BLaER1 (cell line): ENCODE measurements around the gene UPF2.

ENCODE experiments used
- H3K27ac ChIP-seq: shearing (Covaris generic); formaldehyde crosslinking; 2 replicates; pipeline ENCODE4 v1.8.1; 2022
- H3K27me3 ChIP-seq: shearing (Covaris generic); formaldehyde crosslinking; 2 replicates; pipeline ENCODE4 v1.8.1; 2022
- H3K36me3 ChIP-seq: shearing (Covaris generic); formaldehyde crosslinking; 2 replicates; pipeline ENCODE4 v1.8.1; 2022
- H3K4me1 ChIP-seq: shearing (Covaris generic); formaldehyde crosslinking; 2 replicates; pipeline ENCODE4 v1.8.1; 2022
- H3K4me2 ChIP-seq: shearing (Covaris generic); formaldehyde crosslinking; 2 replicates; pipeline ENCODE4 v1.8.1; 2022
- H3K4me3 ChIP-seq: shearing (Covaris generic); formaldehyde crosslinking; 2 replicates; pipeline ENCODE4 v1.8.1; 2022
- H3K9ac ChIP-seq: shearing (Covaris generic); formaldehyde crosslinking; 2 replicates; pipeline ENCODE4 v1.8.1; 2022
- H3K9me3 ChIP-seq: shearing (Covaris generic); formaldehyde crosslinking; 2 replicates; pipeline ENCODE4 v1.8.1; 2022
- H4K20me1 ChIP-seq: shearing (Covaris generic); formaldehyde crosslinking; 2 replicates; pipeline ENCODE4 v1.8.1; 2022
- Cebpa-rat ChIP-seq: shearing (Covaris generic); IDR thresholded peaks from 2 replicates; pipeline ENCODE4 v1.8.1; 2022

UPF2 gene

DNA sequence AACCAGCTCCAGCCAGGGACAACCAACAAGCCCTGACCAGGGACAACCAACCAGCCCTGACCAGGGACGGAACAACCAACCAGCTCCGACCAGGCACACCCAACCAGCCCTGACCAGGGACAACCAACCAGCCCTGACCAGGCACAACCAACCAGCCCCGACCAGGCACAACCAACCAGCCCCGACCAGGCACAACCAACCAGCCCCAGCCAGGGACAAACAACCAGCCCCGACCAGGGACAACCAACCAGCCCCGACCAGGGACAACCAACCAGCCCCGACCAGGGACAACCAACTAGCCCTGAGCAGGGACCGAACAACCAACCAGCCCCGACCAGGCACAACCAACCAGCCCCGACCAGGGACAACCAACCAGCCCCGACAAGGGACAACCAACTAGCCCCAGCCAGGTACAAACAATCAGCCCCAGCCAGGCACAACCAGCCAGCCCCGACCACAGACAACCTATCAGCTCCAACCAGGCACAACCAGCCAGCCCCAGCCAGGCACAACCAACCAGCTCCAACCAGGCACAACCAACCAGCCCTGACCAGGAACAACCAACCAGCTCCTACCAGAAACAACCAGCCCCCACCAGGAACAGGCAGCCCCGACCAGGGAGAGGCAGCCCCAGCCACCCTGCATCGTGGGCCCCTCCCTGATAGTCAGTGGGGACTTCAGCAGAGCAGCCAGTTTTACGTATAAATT, 163.1 kb downstream of the UPF2 start:
- Histone ChIP-seq H4K20me1 (no peaks in the 10 kb centered on the region), H3K9me3 (no peaks in the 10 kb centered on the region), H3K27ac (no peak overlapping the region), H3K36me3 (no peaks in the 10 kb centered on the region), H3K4me3 (no peak overlapping the region), H3K4me1 (peaks cover 77% of the 10 kb centered on the region), H3K4me2 (no peak overlapping the region), H3K9ac (no peak overlapping the region), H3K27me3 (no peaks in the 10 kb centered on the region)
- no peak for TF ChIP-seq Cebpa-rat

DNA sequence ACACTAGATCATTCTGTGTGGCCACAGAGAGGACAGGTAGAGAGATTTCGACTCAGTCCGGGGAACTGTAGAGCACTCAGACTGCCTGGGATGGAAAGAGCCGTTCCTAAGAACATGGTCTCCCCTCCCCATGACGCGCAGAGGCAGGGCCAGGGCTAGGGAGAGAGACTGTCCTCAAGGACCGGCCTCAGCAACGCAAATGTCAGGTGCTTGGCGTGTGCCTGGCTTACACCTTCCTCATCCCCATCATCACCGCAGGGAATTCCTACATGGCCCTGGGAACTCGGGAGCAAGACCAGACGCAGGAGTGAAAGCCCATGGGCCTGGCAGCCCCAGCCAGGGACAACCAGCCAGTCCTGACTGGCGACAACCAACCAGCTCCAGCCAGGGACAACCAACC, 163.8 kb downstream of the UPF2 start:
- TF ChIP-seq Cebpa-rat: no peak
- H3K9me3 ChIP-seq: no peaks in the 10 kb centered on the region
- peak overlapping the region; percentile 33 for H3K4me2 ChIP-seq
- H4K20me1 ChIP-seq: no peaks in the 10 kb centered on the region
- no peak overlapping the region for H3K4me3 ChIP-seq
- H3K4me1 ChIP-seq: peaks cover 85% of the 10 kb centered on the region
- no peaks in the 10 kb centered on the region for H3K27me3 ChIP-seq
- no peak overlapping the region for H3K27ac ChIP-seq
- H3K9ac ChIP-seq: no peak overlapping the region
- H3K36me3 ChIP-seq: no peaks in the 10 kb centered on the region

DNA sequence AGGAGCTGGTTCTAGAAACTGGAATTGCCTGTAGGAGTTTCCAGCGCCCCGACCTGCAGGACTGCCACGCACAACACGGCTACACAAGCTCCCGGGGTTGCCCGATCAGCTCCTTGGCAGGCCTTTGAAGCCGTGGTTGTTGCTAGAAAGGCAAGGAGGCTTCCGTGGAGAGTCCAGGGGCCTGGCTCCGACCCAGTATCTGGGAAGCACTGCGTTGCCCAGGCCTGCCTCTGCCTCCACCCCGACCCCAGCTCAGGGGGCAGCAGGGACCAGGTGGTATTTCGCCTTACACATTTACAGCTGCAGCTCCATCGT, 165.1 kb downstream of the UPF2 start:
- Histone ChIP-seq H3K4me2 (peak overlapping the region; percentile 21; the same call in 1 of the 2 replicates), H4K20me1 (no peaks in the 10 kb centered on the region), H3K4me1 (peaks cover 83% of the 10 kb centered on the region), H3K9me3 (no peaks in the 10 kb centered on the region), H3K36me3 (no peaks in the 10 kb centered on the region), H3K4me3 (no peak overlapping the region), H3K27ac (no peak overlapping the region), H3K27me3 (no peaks in the 10 kb centered on the region), H3K9ac (no peak overlapping the region)
- no peak for TF ChIP-seq Cebpa-rat

DNA sequence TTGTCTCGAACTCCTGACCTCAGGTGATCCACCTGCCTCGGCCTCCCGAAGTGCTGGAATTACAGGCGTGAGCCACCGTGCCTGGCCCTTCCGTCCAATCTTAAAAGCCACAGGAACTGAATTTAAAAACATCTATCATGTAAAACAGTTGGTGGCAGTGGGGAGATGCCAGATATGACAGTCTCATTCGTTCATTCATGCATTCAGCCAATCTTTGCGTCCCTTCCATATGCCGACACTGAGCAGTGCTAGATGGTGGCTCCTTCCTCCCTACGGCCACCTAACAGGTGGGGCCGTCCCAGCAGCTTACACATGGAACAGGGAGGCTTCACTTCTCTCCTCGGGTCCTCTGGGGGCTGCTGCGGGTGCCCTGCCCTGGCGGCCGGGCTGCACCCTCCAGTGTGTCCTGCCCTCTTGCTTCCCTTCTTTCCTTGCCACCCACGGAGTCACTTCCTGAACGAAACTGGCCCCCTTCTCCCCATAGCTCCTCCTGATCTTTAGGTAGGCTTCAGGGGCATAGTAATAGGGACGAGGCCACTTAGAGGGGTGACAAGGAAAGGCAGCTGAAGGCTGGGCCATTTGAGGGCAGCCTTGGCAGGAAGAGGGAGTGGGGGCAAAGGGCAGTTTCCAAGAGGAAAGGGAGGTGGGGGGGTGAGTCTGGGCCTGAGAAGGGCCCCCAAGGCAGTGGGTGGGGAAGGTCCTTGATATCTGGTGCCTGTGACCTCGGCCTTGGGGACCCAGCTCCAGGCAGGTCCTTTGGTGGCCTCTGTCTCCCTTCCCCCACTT, 165.6 kb downstream of the UPF2 start:
- no peak for TF ChIP-seq Cebpa-rat
- H3K27ac ChIP-seq: no peak overlapping the region

DNA sequence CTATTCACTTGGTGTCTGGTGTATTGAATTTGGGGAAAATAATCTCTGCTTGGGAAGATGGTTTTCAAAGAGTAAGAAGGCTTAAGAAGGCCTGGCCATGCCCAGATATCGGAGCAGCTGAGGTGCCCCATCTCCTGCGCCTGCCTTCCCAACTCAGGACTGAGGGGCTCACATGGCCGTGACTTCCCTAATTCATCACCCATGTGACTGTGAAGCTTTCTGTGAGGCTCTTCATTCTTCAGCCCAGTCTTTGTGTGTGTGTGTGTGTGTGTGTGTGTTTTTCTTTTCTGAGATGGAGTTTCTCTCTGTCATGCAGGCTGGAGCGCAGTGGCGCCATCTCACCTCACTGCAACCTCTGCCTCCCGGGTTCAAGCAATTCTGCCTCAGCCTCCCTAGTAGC, 166.3 kb downstream of the UPF2 start:
- Histone ChIP-seq H3K27me3 (no peaks in the 10 kb centered on the region), H4K20me1 (no peaks in the 10 kb centered on the region), H3K27ac (no peak overlapping the region), H3K4me1 (peaks cover 83% of the 10 kb centered on the region), H3K36me3 (no peaks in the 10 kb centered on the region), H3K4me3 (no peak overlapping the region), H3K9me3 (no peaks in the 10 kb centered on the region), H3K4me2 (peak overlapping the region; percentile 55), H3K9ac (no peak overlapping the region)
- no peak for TF ChIP-seq Cebpa-rat

More for the DNA sequence above, 165.6 kb downstream of the UPF2 start:
- Histone ChIP-seq H3K4me2 (peak overlapping the region; percentile 21), H3K4me1 (peaks cover 83% of the 10 kb centered on the region), H3K36me3 (no peaks in the 10 kb centered on the region), H3K27me3 (no peaks in the 10 kb centered on the region), H3K9ac (no peak overlapping the region), H3K9me3 (no peaks in the 10 kb centered on the region), H3K4me3 (no peak overlapping the region), H4K20me1 (no peaks in the 10 kb centered on the region)

DNA sequence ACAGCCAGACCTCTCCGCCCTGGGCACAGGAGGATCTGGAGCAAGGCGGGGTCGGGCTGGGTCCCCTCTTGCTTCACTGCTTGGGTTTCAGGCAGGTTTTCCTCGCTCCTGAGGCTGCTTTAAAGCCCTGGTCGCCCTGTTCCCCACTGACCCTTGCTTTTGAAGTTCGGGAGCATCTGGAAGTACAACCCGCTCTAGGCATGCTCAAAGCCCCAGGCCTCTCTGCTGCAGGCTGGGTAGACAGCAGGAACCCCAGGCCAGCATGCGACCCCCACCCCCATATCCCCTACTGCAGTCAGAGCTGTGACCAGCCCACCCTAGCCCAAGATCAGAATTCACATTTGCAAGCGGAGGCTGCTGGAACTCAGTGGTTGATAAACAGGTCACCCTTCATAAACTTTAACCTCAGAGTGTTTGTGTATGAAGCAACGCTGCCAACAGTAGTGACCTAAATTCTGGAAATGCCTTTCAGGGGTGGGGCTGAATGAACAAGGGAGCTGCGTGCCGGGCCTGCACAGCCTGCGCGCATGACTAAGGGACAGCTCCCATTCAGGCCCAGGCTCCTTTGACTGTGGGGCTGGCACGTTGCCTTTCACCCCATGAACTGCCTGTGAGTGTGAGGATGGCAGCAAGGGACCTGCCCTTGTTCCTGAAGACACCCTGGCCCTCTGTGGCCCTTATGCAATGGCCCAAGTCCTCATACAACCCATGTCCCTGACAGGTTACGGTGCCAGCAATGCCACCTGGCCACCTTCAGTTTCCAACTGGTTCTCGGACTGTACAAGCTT, 166.9 kb downstream of the UPF2 start:
- Histone ChIP-seq H3K9ac (no peak overlapping the region), H3K27ac (peak overlapping the region; percentile 36), H3K27me3 (no peaks in the 10 kb centered on the region), H3K36me3 (no peaks in the 10 kb centered on the region), H3K4me1 (peaks cover 85% of the 10 kb centered on the region), H3K9me3 (no peaks in the 10 kb centered on the region), H4K20me1 (no peaks in the 10 kb centered on the region), H3K4me3 (no peak overlapping the region), H3K4me2 (peak overlapping the region; percentile 55)
- TF ChIP-seq Cebpa-rat: no peak

DNA sequence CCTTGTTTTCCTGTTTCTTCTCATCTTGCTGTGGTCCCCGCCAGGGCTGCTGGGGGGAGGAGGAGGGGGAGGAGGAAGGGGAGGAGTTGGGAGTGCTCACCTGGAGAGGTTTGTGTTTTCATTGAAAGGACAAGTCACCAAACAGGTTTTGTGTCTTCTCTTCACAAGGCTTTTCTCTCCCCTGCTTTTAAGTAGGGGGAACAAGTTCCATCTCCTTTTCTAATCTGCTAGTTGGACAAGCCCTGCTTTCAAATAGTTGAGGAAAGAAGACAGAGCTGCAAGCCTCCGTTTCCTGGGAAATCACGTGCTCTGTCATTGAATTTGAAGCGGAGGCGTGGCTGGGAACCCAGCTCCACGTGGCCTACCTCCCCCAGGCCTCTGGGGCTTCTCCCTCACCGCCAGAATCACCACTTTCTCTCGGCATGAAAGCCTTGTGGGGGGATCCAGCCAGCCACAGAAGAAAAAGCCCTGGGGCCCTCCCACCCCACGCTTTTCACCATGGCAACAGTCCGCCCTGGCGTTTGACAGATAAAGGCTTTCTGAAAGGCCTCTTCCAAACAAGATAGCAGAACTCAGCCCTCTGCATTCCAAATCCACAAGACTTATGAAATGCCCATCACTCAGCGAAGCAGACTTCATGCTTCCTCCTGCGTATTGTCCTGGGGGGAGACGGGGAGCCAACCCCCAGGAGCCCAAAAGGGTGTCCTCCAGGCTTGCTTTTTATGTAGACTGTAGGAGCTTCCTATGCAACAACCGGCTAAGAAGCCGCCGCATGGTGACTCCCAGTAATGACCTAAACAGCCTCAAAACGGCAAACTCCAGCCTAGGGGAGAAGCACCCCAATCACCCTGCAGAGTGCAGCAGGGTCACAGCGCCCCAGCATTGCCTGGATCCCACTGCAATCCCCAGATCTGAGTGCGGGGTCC, 167.8 kb downstream of the UPF2 start:
- Histone ChIP-seq H4K20me1 (no peaks in the 10 kb centered on the region), H3K4me2 (peak overlapping the region; percentile 55), H3K4me3 (no peak overlapping the region), H3K9me3 (no peaks in the 10 kb centered on the region), H3K27me3 (no peaks in the 10 kb centered on the region), H3K27ac (peak overlapping the region; percentile 36; the same call in 1 of the 2 replicates), H3K4me1 (peaks cover 88% of the 10 kb centered on the region), H3K36me3 (peaks cover 6% of the 10 kb centered on the region), H3K9ac (no peak overlapping the region; the same call in 1 of the 2 replicates)
- no peak for TF ChIP-seq Cebpa-rat

DNA sequence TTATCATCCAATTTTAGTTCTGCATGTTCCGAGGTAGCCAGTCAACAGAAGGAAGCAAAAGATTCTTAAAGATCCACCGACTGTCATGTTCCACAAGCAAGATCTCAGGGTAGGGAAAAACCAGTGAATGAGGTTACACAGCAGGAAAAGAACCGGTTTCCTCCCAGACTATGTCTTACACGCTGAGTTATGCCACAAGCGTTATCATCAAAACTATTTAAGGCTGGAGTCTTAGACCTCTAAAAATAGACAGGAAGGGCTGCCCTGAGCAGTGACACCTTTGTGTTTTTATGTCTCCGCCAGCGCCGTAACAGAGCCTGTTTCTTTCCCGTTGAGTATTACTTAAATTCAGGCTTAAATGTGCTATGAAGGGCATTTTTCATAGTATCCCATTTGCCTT, 171.1 kb downstream of the UPF2 start:
- Histone ChIP-seq H3K9ac (peak overlapping the region; percentile 42; the same call in 1 of the 2 replicates), H3K27me3 (no peaks in the 10 kb centered on the region), H3K36me3 (peaks cover 35% of the 10 kb centered on the region), H3K4me1 (peaks cover 63% of the 10 kb centered on the region), H3K4me3 (peak overlapping the region; percentile 31; the same call in 1 of the 2 replicates), H3K9me3 (no peaks in the 10 kb centered on the region), H4K20me1 (no peaks in the 10 kb centered on the region), H3K27ac (0 out of 2 replicates have a peak overlapping the region, but pooled peaks have one; percentile 14), H3K4me2 (peak overlapping the region; percentile 78)
- TF ChIP-seq Cebpa-rat: no peak

DNA sequence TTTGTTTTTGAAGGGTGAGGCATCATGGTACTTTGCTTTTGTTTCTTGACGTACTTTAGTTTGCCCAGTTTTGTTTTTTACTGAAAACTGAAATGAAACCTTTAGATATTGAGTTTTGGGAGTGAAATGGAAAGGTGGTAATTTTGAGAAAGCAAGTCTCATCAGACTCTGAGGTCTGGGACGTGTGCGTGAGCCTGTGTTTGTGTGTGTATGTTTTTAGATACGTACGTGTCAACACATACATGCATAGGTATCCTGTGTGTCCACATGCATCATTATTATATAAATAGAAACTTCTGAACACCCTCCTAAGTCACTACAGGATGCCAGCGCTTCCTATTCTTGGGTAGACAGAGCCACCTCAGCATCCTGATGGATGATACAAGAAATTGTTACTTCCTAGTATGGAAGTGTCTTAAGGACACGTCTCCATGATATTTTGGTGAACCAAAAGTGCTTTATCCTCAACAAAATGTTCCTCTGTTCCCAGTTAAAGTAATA, 171.7 kb downstream of the UPF2 start:
- H3K4me2 ChIP-seq: peak overlapping the region; percentile 78
- no peak for TF ChIP-seq Cebpa-rat
- H3K9ac ChIP-seq: peak overlapping the region; percentile 42; the same call in 1 of the 2 replicates
- peaks cover 40% of the 10 kb centered on the region for H3K36me3 ChIP-seq
- peak overlapping the region; percentile 31; the same call in 1 of the 2 replicates for H3K4me3 ChIP-seq
- H4K20me1 ChIP-seq: no peaks in the 10 kb centered on the region
- H3K9me3 ChIP-seq: no peaks in the 10 kb centered on the region
- H3K4me1 ChIP-seq: peaks cover 57% of the 10 kb centered on the region
- H3K27ac ChIP-seq: 0 out of 2 replicates have a peak overlapping the region, but pooled peaks have one; percentile 14
- H3K27me3 ChIP-seq: no peaks in the 10 kb centered on the region
